ENCODE measurements around the gene NCOA7.
A peak's percentile ranks its signal among the peaks of the same experiment; 100 is the strongest.
"Not testable (repeated sequence)": the region's sequence is repeated elsewhere in the genome, so short reads cannot be mapped to it uniquely, and the experiment has no call there.

The NCOA7 gene

GRCh38 chr6:125888989-125889656 is 98.4 kb downstream of the NCOA7 start:
- no peaks in the 10 kb centered on the region for H3K27me3 ChIP-seq (ENCODE audit: control insufficient read depth in 1 of 2, insufficient read depth in 2 of 2, low read length in 2 of 2)
- no peaks in the 10 kb centered on the region for H3K4me1 ChIP-seq (ENCODE audit: insufficient read depth, low read length)
- peaks cover 20% of the 10 kb centered on the region for H3K36me3 ChIP-seq (ENCODE audit: insufficient read depth, low read length)
- no peak overlapping the region for H3K9ac ChIP-seq (ENCODE audit: low read length)
- no peaks in the 10 kb centered on the region for H3K9me3 ChIP-seq (ENCODE audit: low read length)
- no peak overlapping the region for H3K4me3 ChIP-seq (ENCODE audit: low read depth in 1 of 2, low read length in 2 of 2)
- H3K27ac ChIP-seq (ENCODE audit: low read depth, low read length), result no peak overlapping the region

GRCh38 chr6:125899726-125900182 is 109.0 kb downstream of the NCOA7 start:
- H3K36me3 ChIP-seq (ENCODE audit: insufficient read depth, low read length), result peaks cover 8% of the 10 kb centered on the region
- no peaks in the 10 kb centered on the region for H3K4me1 ChIP-seq (ENCODE audit: insufficient read depth, low read length)
- H3K27me3 ChIP-seq (ENCODE audit: control insufficient read depth in 1 of 2, insufficient read depth in 2 of 2, low read length in 2 of 2), result no peaks in the 10 kb centered on the region
- H3K27ac ChIP-seq (ENCODE audit: low read depth, low read length), result no peak overlapping the region
- no peak overlapping the region for H3K4me3 ChIP-seq (ENCODE audit: low read depth in 1 of 2, low read length in 2 of 2)
- no peak overlapping the region for H3K9ac ChIP-seq (ENCODE audit: low read length)
- no peaks in the 10 kb centered on the region for H3K9me3 ChIP-seq (ENCODE audit: low read length)

- no peaks in the 10 kb centered on the region for H3K4me1 ChIP-seq (ENCODE audit: insufficient read depth, low read length)
- H3K9me3 ChIP-seq (ENCODE audit: low read length), result no peaks in the 10 kb centered on the region
- peaks cover 8% of the 10 kb centered on the region for H3K36me3 ChIP-seq (ENCODE audit: insufficient read depth, low read length)
- H3K27ac ChIP-seq (ENCODE audit: low read depth, low read length), result no peak overlapping the region
- no peak overlapping the region for H3K4me3 ChIP-seq (ENCODE audit: low read depth in 1 of 2, low read length in 2 of 2)
- H3K27me3 ChIP-seq (ENCODE audit: control insufficient read depth in 1 of 2, insufficient read depth in 2 of 2, low read length in 2 of 2), result no peaks in the 10 kb centered on the region
- no peak overlapping the region for H3K9ac ChIP-seq (ENCODE audit: low read length)
Measured at GRCh38 chr6:125904871-125905270, 114.1 kb downstream of the NCOA7 start.

DNA sequence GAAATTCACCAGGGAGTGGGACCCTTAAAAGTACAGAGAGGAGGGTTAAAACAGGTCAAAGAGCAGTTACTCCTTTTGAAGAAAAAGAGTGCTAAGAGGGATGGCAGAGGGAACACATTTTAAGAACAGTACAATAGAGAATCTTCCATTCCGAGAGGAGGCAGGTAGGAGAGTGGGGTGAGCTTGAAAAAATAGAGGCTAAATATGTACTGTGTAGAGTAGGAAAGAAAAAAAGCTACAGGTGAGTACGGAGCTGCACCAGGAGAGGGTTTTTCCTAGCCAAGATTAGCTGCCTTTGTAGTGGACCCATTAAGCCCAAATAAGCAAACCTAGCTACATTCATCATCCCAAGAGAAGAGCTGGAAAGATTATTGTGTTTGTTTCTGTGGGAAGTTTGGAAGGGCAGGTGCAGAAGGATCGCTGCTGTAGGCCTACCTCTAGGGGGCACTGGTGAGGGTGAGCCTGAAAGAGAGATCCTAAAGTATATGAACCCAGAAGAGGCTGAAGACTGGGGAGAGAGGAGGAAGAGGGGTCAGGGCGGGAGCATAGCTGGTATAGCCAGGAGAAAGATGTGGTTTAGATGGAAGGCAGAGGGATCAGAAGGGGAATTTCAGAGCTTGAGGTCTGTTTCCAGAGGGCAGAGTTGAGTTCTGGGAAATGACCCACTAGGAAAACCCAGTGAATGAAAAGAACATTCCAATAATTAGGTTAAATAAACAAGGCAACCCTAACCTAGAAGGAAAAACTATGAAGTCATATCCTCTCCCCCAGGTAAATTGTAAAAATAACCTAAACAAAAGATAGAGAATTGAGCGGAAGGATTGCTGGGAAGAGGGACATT is 115.6 kb downstream of the NCOA7 start:
- H3K4me3 ChIP-seq (ENCODE audit: low read depth in 1 of 2, low read length in 2 of 2), result no peak overlapping the region
- no peak overlapping the region for H3K9ac ChIP-seq (ENCODE audit: low read length)
- peaks cover 8% of the 10 kb centered on the region for H3K36me3 ChIP-seq (ENCODE audit: insufficient read depth, low read length)
- no peaks in the 10 kb centered on the region for H3K27me3 ChIP-seq (ENCODE audit: control insufficient read depth in 1 of 2, insufficient read depth in 2 of 2, low read length in 2 of 2)
- H3K9me3 ChIP-seq (ENCODE audit: low read length), result no peaks in the 10 kb centered on the region
- H3K4me1 ChIP-seq (ENCODE audit: insufficient read depth, low read length), result no peaks in the 10 kb centered on the region
- no peak overlapping the region for H3K27ac ChIP-seq (ENCODE audit: low read depth, low read length)

DNA sequence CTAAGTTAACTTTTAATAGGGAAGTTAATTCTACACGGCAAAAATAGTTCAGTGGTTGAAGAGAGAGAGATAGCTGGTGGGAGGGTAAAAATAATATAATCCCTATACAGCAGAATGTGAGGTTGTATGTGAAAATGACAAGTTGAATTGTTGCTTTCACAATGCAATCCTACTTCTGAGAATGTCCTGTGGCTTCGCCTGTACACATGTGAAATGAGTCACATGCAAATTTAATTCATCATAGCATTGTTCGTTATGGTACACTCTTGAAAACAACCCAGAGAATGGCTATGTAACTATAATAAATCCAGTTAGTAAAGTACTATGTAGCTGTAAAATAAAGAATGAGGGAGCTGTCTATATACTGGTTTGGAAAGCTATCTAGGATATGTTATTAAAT is 119.8 kb downstream of the NCOA7 start:
- no peaks in the 10 kb centered on the region for H3K36me3 ChIP-seq (ENCODE audit: insufficient read depth, low read length)

GRCh38 chr6:125911051-125911451 is 120.3 kb downstream of the NCOA7 start:
- not testable (repeated sequence) for H3K27me3 ChIP-seq (ENCODE audit: control insufficient read depth in 1 of 2, insufficient read depth in 2 of 2, low read length in 2 of 2); H3K4me3 ChIP-seq (ENCODE audit: low read depth in 1 of 2, low read length in 2 of 2); H3K4me1 ChIP-seq (ENCODE audit: insufficient read depth, low read length); H3K36me3 ChIP-seq (ENCODE audit: insufficient read depth, low read length); H3K9me3 ChIP-seq (ENCODE audit: low read length); H3K9ac ChIP-seq (ENCODE audit: low read length); H3K27ac ChIP-seq (ENCODE audit: low read depth, low read length)

More for the DNA sequence above, 119.8 kb downstream of the NCOA7 start:
- Histone ChIP-seq H3K9ac (ENCODE audit: low read length) (no peak overlapping the region), H3K4me3 (ENCODE audit: low read depth in 1 of 2, low read length in 2 of 2) (no peak overlapping the region), H3K9me3 (ENCODE audit: low read length) (no peaks in the 10 kb centered on the region), H3K4me1 (ENCODE audit: insufficient read depth, low read length) (no peaks in the 10 kb centered on the region), H3K27me3 (ENCODE audit: control insufficient read depth in 1 of 2, insufficient read depth in 2 of 2, low read length in 2 of 2) (no peaks in the 10 kb centered on the region), H3K27ac (ENCODE audit: low read depth, low read length) (no peak overlapping the region)

- H3K27me3 ChIP-seq (ENCODE audit: control insufficient read depth in 1 of 2, insufficient read depth in 2 of 2, low read length in 2 of 2); H3K9me3 ChIP-seq (ENCODE audit: low read length); H3K27ac ChIP-seq (ENCODE audit: low read depth, low read length); H3K9ac ChIP-seq (ENCODE audit: low read length); H3K4me3 ChIP-seq (ENCODE audit: low read depth in 1 of 2, low read length in 2 of 2); H3K4me1 ChIP-seq (ENCODE audit: insufficient read depth, low read length): not testable (repeated sequence)
- peaks cover 15% of the 10 kb centered on the region for H3K36me3 ChIP-seq (ENCODE audit: insufficient read depth, low read length)
Measured at GRCh38 chr6:125912430-125912829, 121.7 kb downstream of the NCOA7 start.

- Histone ChIP-seq H3K27me3 (ENCODE audit: control insufficient read depth in 1 of 2, insufficient read depth in 2 of 2, low read length in 2 of 2) (no peaks in the 10 kb centered on the region), H3K4me3 (ENCODE audit: low read depth in 1 of 2, low read length in 2 of 2) (no peak overlapping the region), H3K4me1 (ENCODE audit: insufficient read depth, low read length) (no peaks in the 10 kb centered on the region), H3K9ac (ENCODE audit: low read length) (no peak overlapping the region), H3K27ac (ENCODE audit: low read depth, low read length) (no peak overlapping the region), H3K9me3 (ENCODE audit: low read length) (no peaks in the 10 kb centered on the region), H3K36me3 (ENCODE audit: insufficient read depth, low read length) (peaks cover 17% of the 10 kb centered on the region)
Measured at GRCh38 chr6:125913145-125913544, 122.4 kb downstream of the NCOA7 start.

- Histone ChIP-seq H3K4me1 (ENCODE audit: insufficient read depth, low read length) (no peaks in the 10 kb centered on the region), H3K36me3 (ENCODE audit: insufficient read depth, low read length) (peaks cover 17% of the 10 kb centered on the region), H3K27me3 (ENCODE audit: control insufficient read depth in 1 of 2, insufficient read depth in 2 of 2, low read length in 2 of 2) (no peaks in the 10 kb centered on the region), H3K9ac (ENCODE audit: low read length) (no peak overlapping the region), H3K9me3 (ENCODE audit: low read length) (no peaks in the 10 kb centered on the region), H3K4me3 (ENCODE audit: low read depth in 1 of 2, low read length in 2 of 2) (no peak overlapping the region), H3K27ac (ENCODE audit: low read depth, low read length) (no peak overlapping the region)
Measured at GRCh38 chr6:125913864-125914351, 123.1 kb downstream of the NCOA7 start.

- Histone ChIP-seq H3K27me3 (ENCODE audit: control insufficient read depth in 1 of 2, insufficient read depth in 2 of 2, low read length in 2 of 2) (no peaks in the 10 kb centered on the region), H3K36me3 (ENCODE audit: insufficient read depth, low read length) (peaks cover 28% of the 10 kb centered on the region), H3K9ac (ENCODE audit: low read length) (no peak overlapping the region), H3K27ac (ENCODE audit: low read depth, low read length) (no peak overlapping the region), H3K4me1 (ENCODE audit: insufficient read depth, low read length) (no peaks in the 10 kb centered on the region), H3K9me3 (ENCODE audit: low read length) (no peaks in the 10 kb centered on the region), H3K4me3 (ENCODE audit: low read depth in 1 of 2, low read length in 2 of 2) (no peak overlapping the region)
Measured at GRCh38 chr6:125918230-125918629, 127.5 kb downstream of the NCOA7 start.

DNA sequence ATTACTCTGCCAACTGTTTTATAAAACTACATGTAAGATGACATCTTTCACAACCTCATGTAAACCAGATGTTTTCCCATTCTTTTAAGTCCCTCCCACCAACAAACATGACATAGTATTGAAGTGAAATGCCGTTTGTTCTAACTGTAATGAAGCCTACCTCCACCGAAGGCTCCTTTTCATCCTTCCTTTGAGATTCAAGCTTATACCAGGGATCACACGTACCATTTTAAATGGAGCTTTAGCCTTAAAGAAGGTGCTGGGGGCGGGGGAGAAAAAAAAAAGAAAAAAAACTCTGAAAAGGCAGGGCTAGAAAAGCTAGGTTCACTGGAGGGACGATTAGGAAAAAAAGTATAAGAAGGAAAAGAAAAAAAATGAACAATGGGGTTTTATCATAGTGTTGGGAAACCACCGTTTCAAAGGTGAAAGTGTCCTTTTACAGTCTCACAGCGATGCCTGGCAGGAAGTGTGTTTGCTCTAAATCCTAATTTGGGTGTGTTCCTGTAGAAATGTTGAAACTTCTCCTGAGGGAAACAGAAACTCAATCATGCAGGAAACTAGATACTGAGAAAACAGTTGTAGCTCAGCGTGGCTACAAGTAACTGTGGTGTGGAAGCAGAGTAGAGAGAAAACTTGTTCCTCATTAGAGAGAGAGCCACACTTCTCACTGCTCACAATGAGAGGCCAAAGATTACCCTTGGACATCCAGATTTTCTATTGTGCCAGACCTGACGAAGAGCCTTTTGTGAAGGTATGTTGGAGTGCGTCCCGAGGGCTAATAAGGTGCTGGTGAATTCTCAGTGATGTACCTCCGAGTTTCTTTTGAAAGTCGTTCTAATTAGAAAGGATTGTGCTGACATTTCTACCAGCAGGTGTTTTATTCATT is 128.2 kb downstream of the NCOA7 start:
- Histone ChIP-seq H3K4me1 (ENCODE audit: insufficient read depth, low read length) (no peaks in the 10 kb centered on the region), H3K4me3 (ENCODE audit: low read depth in 1 of 2, low read length in 2 of 2) (peak overlapping the region in 1 of 2 donors; percentile 32), H3K27me3 (ENCODE audit: control insufficient read depth in 1 of 2, insufficient read depth in 2 of 2, low read length in 2 of 2) (no peaks in the 10 kb centered on the region), H3K27ac (ENCODE audit: low read depth, low read length) (peak overlapping the region; percentile 60), H3K36me3 (ENCODE audit: insufficient read depth, low read length) (peaks cover 34% of the 10 kb centered on the region), H3K9ac (ENCODE audit: low read length) (no peak overlapping the region), H3K9me3 (ENCODE audit: low read length) (no peaks in the 10 kb centered on the region)
